Effector memory CD4-positive, alpha-beta T cell (primary cell): ENCODE data around the gene SP2.

Source experiments
- DNase-seq, 3 donors: peaks; one replicate each; pipeline ENCODE4 v3.0.0-alpha.2; 2020
- H3K27ac ChIP-seq: 2 replicates; pipeline ENCODE4 v1.7.0; 2013; ENCODE audit warnings: mild to moderate bottlenecking, low read length, moderate library complexity; ENCODE audit not compliant: insufficient read depth, poor library complexity, severe bottlenecking
- H3K27me3 ChIP-seq: replicated peaks from 2 replicates; pipeline ENCODE4 v1.7.0; 2013; ENCODE audit warnings: mild to moderate bottlenecking, low read length; ENCODE audit not compliant: insufficient read depth, control insufficient read depth, poor library complexity, severe bottlenecking
- H3K36me3 ChIP-seq: 2 replicates; pipeline ENCODE4 v1.7.0; 2013; ENCODE audit warnings: mild to moderate bottlenecking, low read length, moderate library complexity; ENCODE audit not compliant: control insufficient read depth, insufficient read depth
- H3K4me1 ChIP-seq: 2 replicates; pipeline ENCODE4 v1.7.0; 2013; ENCODE audit warnings: low read length, mild to moderate bottlenecking; ENCODE audit not compliant: control insufficient read depth, insufficient read depth, poor library complexity, severe bottlenecking
- H3K4me3 ChIP-seq: 2 replicates; pipeline ENCODE4 v1.7.0; 2013; ENCODE audit warnings: low read length, low read depth, mild to moderate bottlenecking; ENCODE audit not compliant: insufficient read depth, poor library complexity, severe bottlenecking
- H3K9me3 ChIP-seq: 2 replicates; pipeline ENCODE4 v1.7.0; 2013; ENCODE audit warnings: mild to moderate bottlenecking, low read length, moderate library complexity; ENCODE audit not compliant: control insufficient read depth

The SP2 gene

GRCh38 chr17:47902039-47902744, 6.2 kb downstream of the SP2 start:
- no peaks in the 10 kb centered on the region for H3K4me1 ChIP-seq
- H3K36me3 ChIP-seq = peaks cover 2% of the 10 kb centered on the region
- no peaks in the 10 kb centered on the region for H3K27me3 ChIP-seq
- H3K4me3 ChIP-seq = no peak overlapping the region
- no peaks in the 10 kb centered on the region for H3K9me3 ChIP-seq
- DNase-seq = no peak
- H3K27ac ChIP-seq = no peak overlapping the region

- H3K27ac ChIP-seq = no peak overlapping the region
- no peak for DNase-seq
- no peaks in the 10 kb centered on the region for H3K4me1 ChIP-seq
Observed at GRCh38 chr17:47905221-47905733, 9.2 kb downstream of the SP2 start.

GRCh38 chr17:47906443-47906842, 10.4 kb downstream of the SP2 start:
- no peak overlapping the region for H3K4me3 ChIP-seq
- H3K9me3 ChIP-seq = no peaks in the 10 kb centered on the region
- H3K36me3 ChIP-seq = peaks cover 2% of the 10 kb centered on the region
- DNase-seq = no peak
- H3K27me3 ChIP-seq = no peaks in the 10 kb centered on the region
- no peak overlapping the region for H3K27ac ChIP-seq
- no peaks in the 10 kb centered on the region for H3K4me1 ChIP-seq

More at GRCh38 chr17:47905221-47905733, 9.2 kb downstream of the SP2 start:
- no peak overlapping the region for H3K4me3 ChIP-seq
- H3K27me3 ChIP-seq = no peaks in the 10 kb centered on the region
- H3K36me3 ChIP-seq = peaks cover 2% of the 10 kb centered on the region
- H3K9me3 ChIP-seq = no peaks in the 10 kb centered on the region

- no peaks in the 10 kb centered on the region for H3K9me3 ChIP-seq
- DNase-seq = no peak
- H3K4me3 ChIP-seq = no peak overlapping the region
- no peaks in the 10 kb centered on the region for H3K4me1 ChIP-seq
- H3K27me3 ChIP-seq = no peaks in the 10 kb centered on the region
- no peak overlapping the region for H3K27ac ChIP-seq
- peaks cover 2% of the 10 kb centered on the region for H3K36me3 ChIP-seq
Observed at GRCh38 chr17:47907932-47908562, 12.0 kb downstream of the SP2 start.

GRCh38 chr17:47913050-47913449, 17.0 kb downstream of the SP2 start:
- H3K9me3 ChIP-seq = no peaks in the 10 kb centered on the region
- no peaks in the 10 kb centered on the region for H3K27me3 ChIP-seq
- H3K4me1 ChIP-seq = no peaks in the 10 kb centered on the region
- peaks cover 12% of the 10 kb centered on the region for H3K36me3 ChIP-seq
- DNase-seq = no peak
- no peak overlapping the region for H3K27ac ChIP-seq
- H3K4me3 ChIP-seq = no peak overlapping the region

- Histone ChIP-seq H3K4me1 (no peaks in the 10 kb centered on the region), H3K36me3 (peaks cover 12% of the 10 kb centered on the region), H3K27me3 (no peaks in the 10 kb centered on the region), H3K4me3 (no peak overlapping the region), H3K9me3 (no peaks in the 10 kb centered on the region), H3K27ac (no peak overlapping the region)
- no peak for DNase-seq
Observed at GRCh38 chr17:47914306-47914948, 18.4 kb downstream of the SP2 start.

GRCh38 chr17:47915776-47916398, 19.9 kb downstream of the SP2 start:
- Histone ChIP-seq H3K9me3 (no peaks in the 10 kb centered on the region), H3K36me3 (peaks cover 12% of the 10 kb centered on the region), H3K27ac (no peak overlapping the region), H3K27me3 (no peaks in the 10 kb centered on the region), H3K4me3 (no peak overlapping the region), H3K4me1 (no peaks in the 10 kb centered on the region)
- no peak for DNase-seq

- no peak overlapping the region for H3K4me3 ChIP-seq
- H3K36me3 ChIP-seq = peaks cover 15% of the 10 kb centered on the region
- no peaks in the 10 kb centered on the region for H3K27me3 ChIP-seq
- DNase-seq = no peak
- no peak overlapping the region for H3K27ac ChIP-seq
- no peaks in the 10 kb centered on the region for H3K9me3 ChIP-seq
- no peaks in the 10 kb centered on the region for H3K4me1 ChIP-seq
Observed at GRCh38 chr17:47916489-47917208, 20.6 kb downstream of the SP2 start.

- DNase-seq = no peak
- Histone ChIP-seq H3K9me3 (no peaks in the 10 kb centered on the region), H3K27me3 (no peaks in the 10 kb centered on the region), H3K36me3 (peaks cover 22% of the 10 kb centered on the region), H3K27ac (no peak overlapping the region), H3K4me1 (no peaks in the 10 kb centered on the region), H3K4me3 (no peak overlapping the region)
Observed at GRCh38 chr17:47917581-47917980, 21.5 kb downstream of the SP2 start.
